SU-DHL-6 (cell line): Measurements from ENCODE around the gene SLC25A26.

Experiments used
- EZH2phosphoT487 ChIP-seq: fragments of 200-600 bp; sonication (generic), shearing (Covaris generic); conservative IDR thresholded peaks from 2 replicates; pipeline ENCODE4 v1.6.1; 2018; ENCODE audit warnings: mild to moderate bottlenecking, antibody characterized with exemption, low read length, moderate library complexity, mixed read lengths
- TF ChIP-seq, protein P1 (sequence below): fragments of 200-600 bp; sonication (generic); IDR thresholded peaks from one replicate; pipeline ENCODE4 v1.5.1; 2017; ENCODE audit warnings: antibody characterized with exemption, mild to moderate bottlenecking, low read length, moderate library complexity; ENCODE audit not compliant: insufficient read depth, poor library complexity, severe bottlenecking

DNA sequence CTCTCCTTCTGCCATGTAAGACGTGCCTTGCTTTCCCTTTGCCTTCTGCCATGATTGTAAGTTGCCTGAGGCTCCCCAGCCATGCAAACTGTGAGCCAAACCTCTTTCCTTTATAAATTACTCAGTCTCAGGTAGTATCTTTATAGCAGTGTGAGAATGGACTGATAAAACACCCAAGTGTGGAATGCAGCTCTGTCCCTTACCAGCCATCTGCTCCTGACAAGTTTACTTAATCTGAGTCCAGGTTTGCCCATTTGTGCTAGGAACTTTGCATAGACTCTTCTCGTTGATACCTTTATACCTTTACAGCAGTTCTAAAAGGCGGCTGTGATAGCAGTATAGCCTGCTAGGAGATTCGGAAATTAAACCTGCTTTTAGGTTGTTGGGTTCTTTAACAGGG lies 48.1 kb downstream of the SLC25A26 start:
- TF ChIP-seq, protein P1, sequence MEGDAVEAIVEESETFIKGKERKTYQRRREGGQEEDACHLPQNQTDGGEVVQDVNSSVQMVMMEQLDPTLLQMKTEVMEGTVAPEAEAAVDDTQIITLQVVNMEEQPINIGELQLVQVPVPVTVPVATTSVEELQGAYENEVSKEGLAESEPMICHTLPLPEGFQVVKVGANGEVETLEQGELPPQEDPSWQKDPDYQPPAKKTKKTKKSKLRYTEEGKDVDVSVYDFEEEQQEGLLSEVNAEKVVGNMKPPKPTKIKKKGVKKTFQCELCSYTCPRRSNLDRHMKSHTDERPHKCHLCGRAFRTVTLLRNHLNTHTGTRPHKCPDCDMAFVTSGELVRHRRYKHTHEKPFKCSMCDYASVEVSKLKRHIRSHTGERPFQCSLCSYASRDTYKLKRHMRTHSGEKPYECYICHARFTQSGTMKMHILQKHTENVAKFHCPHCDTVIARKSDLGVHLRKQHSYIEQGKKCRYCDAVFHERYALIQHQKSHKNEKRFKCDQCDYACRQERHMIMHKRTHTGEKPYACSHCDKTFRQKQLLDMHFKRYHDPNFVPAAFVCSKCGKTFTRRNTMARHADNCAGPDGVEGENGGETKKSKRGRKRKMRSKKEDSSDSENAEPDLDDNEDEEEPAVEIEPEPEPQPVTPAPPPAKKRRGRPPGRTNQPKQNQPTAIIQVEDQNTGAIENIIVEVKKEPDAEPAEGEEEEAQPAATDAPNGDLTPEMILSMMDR = no peak
- TF ChIP-seq EZH2phosphoT487 = no peak
